ENCODE results near the gene TRPM8.
A peak's percentile ranks its signal among the peaks of the same experiment; 100 is the strongest.

The TRPM8 gene

GRCh38 chr2:233976087-233976486, 58.9 kb downstream of the TRPM8 start:
- peak; percentile 54 for DNase-seq (ENCODE audit: low spot score)

GRCh38 chr2:233976690-233977294, 59.6 kb downstream of the TRPM8 start:
- peak; percentile 82 for DNase-seq (ENCODE audit: low spot score)

GRCh38 chr2:233977296-233977837, 60.2 kb downstream of the TRPM8 start:
- DNase-seq (ENCODE audit: low spot score), result no peak

- DNase-seq (ENCODE audit: low spot score), result peak; percentile 33
Observed at GRCh38 chr2:233979748-233980147, 62.6 kb downstream of the TRPM8 start.

GRCh38 chr2:233980955-233981561, 63.9 kb downstream of the TRPM8 start:
- DNase-seq (ENCODE audit: low spot score), result no peak

- peak; percentile 85 for DNase-seq (ENCODE audit: low spot score)
Observed at GRCh38 chr2:233981574-233982420, 64.6 kb downstream of the TRPM8 start.

GRCh38 chr2:233982421-233983121, 65.4 kb downstream of the TRPM8 start:
- DNase-seq (ENCODE audit: low spot score), result peak; percentile 96

GRCh38 chr2:233983445-233983844, 66.3 kb downstream of the TRPM8 start:
- no peak for DNase-seq (ENCODE audit: low spot score)

GRCh38 chr2:233988581-233988980, 71.4 kb downstream of the TRPM8 start:
- DNase-seq (ENCODE audit: low spot score), result no peak

- DNase-seq (ENCODE audit: low spot score), result no peak
Observed at GRCh38 chr2:233989221-233989858, 72.2 kb downstream of the TRPM8 start.

GRCh38 chr2:233990261-233990798, 73.2 kb downstream of the TRPM8 start:
- DNase-seq (ENCODE audit: low spot score), result peak; percentile 56

GRCh38 chr2:233991196-233991595, 74.0 kb downstream of the TRPM8 start:
- DNase-seq (ENCODE audit: low spot score), result no peak

GRCh38 chr2:233992513-233993217, 75.5 kb downstream of the TRPM8 start:
- no peak for DNase-seq (ENCODE audit: low spot score)

GRCh38 chr2:233993461-233993860, 76.3 kb downstream of the TRPM8 start:
- no peak for DNase-seq (ENCODE audit: low spot score)

- DNase-seq (ENCODE audit: low spot score), result no peak
Observed at GRCh38 chr2:233994151-233994550, 77.0 kb downstream of the TRPM8 start.

GRCh38 chr2:233996000-233996399, 78.8 kb downstream of the TRPM8 start:
- no peak for DNase-seq (ENCODE audit: low spot score)

GRCh38 chr2:233996461-233996860, 79.3 kb downstream of the TRPM8 start:
- no peak for DNase-seq (ENCODE audit: low spot score)

- no peak for DNase-seq (ENCODE audit: low spot score)
Observed at GRCh38 chr2:233997707-233998106, 80.5 kb downstream of the TRPM8 start.

- peak; percentile 19 for DNase-seq (ENCODE audit: low spot score)
Observed at GRCh38 chr2:233999182-233999581, 82.0 kb downstream of the TRPM8 start.

- no peak for DNase-seq (ENCODE audit: low spot score)
Observed at GRCh38 chr2:234001380-234002160, 84.4 kb downstream of the TRPM8 start.
